Epidermal melanocyte (primary cell): ENCODE measurements around the gene CPLX1.
"Not testable (repeated sequence)": the region's sequence is repeated elsewhere in the genome, so short reads cannot be mapped to it uniquely, and the experiment has no call there.

Experiments
- DNase-seq: peaks from one replicate; pipeline ENCODE4 v3.0.0; 2011; ENCODE audit warnings: low spot score; ENCODE audit not compliant: insufficient read length

The CPLX1 gene

GRCh38 chr4:793093-793861, 32.7 kb downstream of the CPLX1 start:
- DNase-seq = no peak

- no peak for DNase-seq
Observed at GRCh38 chr4:792626-793092, 33.3 kb downstream of the CPLX1 start.

GRCh38 chr4:791898-792625, 33.9 kb downstream of the CPLX1 start:
- DNase-seq = no peak

GRCh38 chr4:791252-791897, 34.6 kb downstream of the CPLX1 start:
- no peak for DNase-seq

GRCh38 chr4:790466-790820, 35.5 kb downstream of the CPLX1 start:
- no peak for DNase-seq

- no peak for DNase-seq
Observed at GRCh38 chr4:789571-790465, 36.1 kb downstream of the CPLX1 start.

- DNase-seq = no peak
Observed at GRCh38 chr4:788636-789297, 37.2 kb downstream of the CPLX1 start.

GRCh38 chr4:788006-788635, 37.8 kb downstream of the CPLX1 start:
- no peak for DNase-seq

- no peak for DNase-seq
Observed at GRCh38 chr4:787561-787981, 38.4 kb downstream of the CPLX1 start.

GRCh38 chr4:786861-787300, 39.0 kb downstream of the CPLX1 start:
- DNase-seq = no peak

- no peak for DNase-seq
Observed at GRCh38 chr4:786074-786741, 39.7 kb downstream of the CPLX1 start.

- no peak for DNase-seq
Observed at GRCh38 chr4:785332-786073, 40.4 kb downstream of the CPLX1 start.

- DNase-seq = no peak
Observed at GRCh38 chr4:784401-785331, 41.3 kb downstream of the CPLX1 start.

GRCh38 chr4:781493-782216, 44.3 kb downstream of the CPLX1 start:
- DNase-seq = peak; percentile 98

GRCh38 chr4:780716-781492, 45.0 kb downstream of the CPLX1 start:
- no peak for DNase-seq

GRCh38 chr4:780255-780654, 45.7 kb downstream of the CPLX1 start:
- not testable (repeated sequence) for DNase-seq
